NCI-H1417 treated with DMSO at 0.1 percent for 48 hours (cell line): ENCODE results near the gene TGM5.
"Not testable (repeated sequence)": the region's sequence is repeated elsewhere in the genome, so short reads cannot be mapped to it uniquely, and the experiment has no call there.

Source experiments
- DNase-seq: peaks from one replicate; lab custom pipeline; 2025; lab: John Stamatoyannopoulos, UW

TGM5 gene, protein sequence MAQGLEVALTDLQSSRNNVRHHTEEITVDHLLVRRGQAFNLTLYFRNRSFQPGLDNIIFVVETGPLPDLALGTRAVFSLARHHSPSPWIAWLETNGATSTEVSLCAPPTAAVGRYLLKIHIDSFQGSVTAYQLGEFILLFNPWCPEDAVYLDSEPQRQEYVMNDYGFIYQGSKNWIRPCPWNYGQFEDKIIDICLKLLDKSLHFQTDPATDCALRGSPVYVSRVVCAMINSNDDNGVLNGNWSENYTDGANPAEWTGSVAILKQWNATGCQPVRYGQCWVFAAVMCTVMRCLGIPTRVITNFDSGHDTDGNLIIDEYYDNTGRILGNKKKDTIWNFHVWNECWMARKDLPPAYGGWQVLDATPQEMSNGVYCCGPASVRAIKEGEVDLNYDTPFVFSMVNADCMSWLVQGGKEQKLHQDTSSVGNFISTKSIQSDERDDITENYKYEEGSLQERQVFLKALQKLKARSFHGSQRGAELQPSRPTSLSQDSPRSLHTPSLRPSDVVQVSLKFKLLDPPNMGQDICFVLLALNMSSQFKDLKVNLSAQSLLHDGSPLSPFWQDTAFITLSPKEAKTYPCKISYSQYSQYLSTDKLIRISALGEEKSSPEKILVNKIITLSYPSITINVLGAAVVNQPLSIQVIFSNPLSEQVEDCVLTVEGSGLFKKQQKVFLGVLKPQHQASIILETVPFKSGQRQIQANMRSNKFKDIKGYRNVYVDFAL

GRCh38 chr15:43266834-43267233 lies at the start of gene TGM5:
Gene TGM5 (minus strand): TSS chr15:43266928. CDS start chr15:43266849, 79 bp downstream.
- DNase-seq, result no peak

- no peak for DNase-seq
These were observed 47.4 kb upstream of the TGM5 start for GRCh38 chr15:43314171-43314570.

DNA sequence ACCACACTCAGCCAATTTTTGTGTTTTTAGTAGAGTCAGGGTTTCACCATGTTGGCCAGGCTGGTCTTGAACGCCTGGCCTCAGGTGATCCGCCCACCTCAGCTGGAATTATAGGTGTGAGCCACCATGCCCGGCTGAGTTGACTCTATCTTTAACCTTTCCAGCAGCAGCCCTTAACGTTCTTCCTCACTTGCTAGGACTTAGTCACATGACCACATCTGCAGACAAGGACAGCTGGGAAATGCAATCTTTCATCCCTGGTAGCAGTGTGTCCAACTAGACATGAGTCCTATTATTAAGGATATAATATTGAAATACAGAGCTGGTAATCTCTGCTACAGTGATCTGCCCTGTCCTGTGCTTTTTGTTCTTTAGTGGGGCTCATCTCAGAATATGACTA lies 45.6 kb upstream of the TGM5 start:
- no peak for DNase-seq

GRCh38 chr15:43302205-43302817 lies 35.6 kb upstream of the TGM5 start, which contains the start of gene TGM7:
Gene TGM7 (minus strand): TSS chr15:43302255.
- DNase-seq, result no peak

DNA sequence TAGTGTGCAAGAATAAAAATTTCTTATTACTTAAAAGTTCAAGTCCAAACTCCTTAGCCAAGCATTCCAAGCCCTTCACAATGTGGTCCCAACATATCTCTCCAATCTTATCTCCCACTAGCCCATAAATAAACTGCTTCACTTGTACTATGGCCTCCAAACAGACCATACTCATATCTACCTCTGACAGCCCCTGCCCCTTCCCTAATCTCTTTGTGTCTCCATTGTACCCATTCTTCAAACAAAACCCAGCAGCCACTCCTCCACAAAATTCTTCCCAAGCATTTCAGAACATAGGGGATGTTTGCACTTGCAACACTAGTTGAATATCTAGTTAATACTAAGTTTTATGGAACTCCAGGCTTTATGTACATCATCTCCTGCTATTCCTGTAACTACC lies 33.2 kb upstream of the TGM5 start:
- no peak for DNase-seq

DNA sequence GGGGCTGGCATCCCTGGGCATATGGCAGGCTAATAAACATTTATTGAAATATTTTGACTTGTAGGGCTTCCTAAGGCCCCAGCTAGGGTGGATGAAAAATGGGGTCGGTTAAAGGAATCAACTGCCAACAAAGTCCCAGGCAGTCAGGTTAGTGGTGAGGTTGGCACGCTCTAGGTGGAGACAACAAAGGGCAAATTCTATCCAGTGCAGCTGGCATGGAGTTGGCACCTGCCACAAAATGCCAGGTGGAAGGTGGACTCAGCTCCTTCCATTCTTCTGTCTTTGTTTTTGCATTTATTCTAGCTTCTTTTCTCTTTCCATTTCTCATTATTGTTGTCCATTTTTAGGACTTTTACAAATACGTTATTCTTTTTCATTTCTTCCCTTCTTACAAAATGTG lies 32.7 kb upstream of the TGM5 start:
- no peak for DNase-seq

DNA sequence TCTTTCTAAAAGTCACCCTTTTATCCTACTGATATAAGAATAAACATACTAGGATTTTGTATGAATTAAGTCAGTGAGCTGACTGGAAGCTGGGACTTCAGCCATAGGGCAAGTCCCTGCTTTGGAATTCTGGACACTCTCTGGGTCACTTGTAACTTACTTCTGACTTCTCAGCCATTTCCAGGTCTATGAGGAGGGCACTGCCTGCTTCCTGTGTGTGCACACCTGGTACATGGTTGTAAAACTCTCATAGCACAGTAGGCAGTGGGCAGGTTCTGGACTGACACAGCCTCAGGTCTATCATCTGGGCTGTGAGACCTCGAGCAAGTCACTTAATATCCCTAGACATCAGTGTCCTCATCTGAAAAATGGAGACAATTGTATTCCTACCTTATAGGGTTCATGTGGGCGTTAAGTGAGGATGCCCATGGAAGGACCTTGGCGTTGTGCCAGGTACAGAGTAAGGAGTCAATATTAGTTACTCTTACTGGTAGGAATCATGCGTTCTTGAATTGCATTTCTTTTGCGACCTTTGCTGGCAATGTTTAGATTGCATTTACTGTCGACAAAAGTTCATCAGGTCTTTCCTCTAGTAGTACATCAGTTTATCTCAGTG lies 27.5 kb upstream of the TGM5 start:
- no peak for DNase-seq

DNA sequence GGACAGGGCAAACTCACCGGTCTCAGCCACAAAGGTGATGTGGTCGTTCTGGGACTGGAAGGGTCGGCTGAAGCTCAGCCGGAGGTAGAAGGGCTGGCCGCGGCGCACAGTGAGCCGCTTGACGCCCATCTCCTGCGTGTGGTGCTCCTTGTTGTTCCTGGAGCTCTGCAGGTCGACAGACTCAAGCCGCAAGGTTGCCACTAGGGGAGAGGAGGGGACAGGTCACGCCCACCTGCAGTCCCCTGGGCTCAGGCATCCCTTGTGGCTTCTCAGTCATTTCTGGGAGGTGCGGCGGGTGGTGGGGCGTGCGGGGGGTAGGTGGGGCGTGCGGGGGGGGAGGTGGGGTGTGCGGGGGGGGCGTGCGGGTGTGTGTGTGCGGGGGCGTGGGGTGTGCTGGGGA lies 26.7 kb upstream of the TGM5 start:
- no peak for DNase-seq

DNA sequence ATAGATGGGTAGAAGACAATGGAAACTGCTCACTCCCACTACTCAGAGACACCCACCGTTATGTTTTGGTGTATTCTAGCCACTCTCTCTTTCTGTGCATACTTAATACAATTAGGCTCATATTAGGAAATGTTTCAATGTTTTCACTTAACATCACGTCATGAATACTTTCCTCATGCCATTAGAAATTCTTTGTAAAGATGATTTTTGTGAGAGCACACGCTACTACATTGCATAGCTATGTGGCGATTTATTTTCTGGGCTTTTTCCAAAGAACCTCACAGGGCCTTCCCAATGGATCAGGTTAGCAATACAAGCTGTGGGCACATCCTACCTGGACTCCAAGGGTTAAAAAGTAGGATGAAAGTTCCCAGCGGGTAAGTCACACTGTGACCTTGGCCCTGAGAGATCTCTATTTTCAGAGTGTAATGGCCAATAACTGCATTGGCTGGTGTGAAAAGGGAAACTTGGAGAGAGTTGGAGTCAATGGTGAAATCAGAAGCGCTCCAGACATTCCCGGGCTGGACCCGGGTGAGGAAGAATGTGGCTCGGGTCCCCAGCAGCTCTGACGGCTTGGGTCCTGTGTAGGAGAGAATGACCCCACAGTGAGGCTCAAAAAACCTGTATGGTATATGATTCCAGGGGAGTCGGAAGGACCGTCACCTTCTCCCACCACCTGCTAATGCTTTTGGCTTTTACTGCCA lies 25.8 kb upstream of the TGM5 start:
- no peak for DNase-seq

GRCh38 chr15:43289656-43290055 lies 22.9 kb upstream of the TGM5 start:
- DNase-seq, result not testable (repeated sequence)

- no peak for DNase-seq
These were observed 20.5 kb upstream of the TGM5 start for GRCh38 chr15:43287254-43287653.

DNA sequence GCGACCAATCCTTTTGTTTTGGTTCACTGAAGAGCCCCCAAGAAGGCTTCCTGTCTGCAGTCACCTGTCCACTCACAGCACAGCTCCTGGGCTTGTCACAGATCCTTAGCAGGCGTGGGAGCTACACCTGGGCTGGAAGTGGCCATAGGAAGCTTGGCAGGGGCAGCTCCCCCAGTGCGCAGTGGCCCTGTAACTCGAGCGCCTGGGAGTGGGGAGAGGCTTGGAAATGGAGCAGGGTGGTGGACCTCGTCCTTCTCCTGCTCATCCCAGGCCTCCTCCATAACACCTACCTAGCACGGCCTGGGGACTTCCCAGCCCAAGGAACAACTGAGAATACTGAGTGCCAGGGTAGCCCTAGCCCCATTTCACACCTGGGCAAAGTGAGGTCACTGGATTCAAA lies 19.3 kb upstream of the TGM5 start:
- DNase-seq, result no peak

DNA sequence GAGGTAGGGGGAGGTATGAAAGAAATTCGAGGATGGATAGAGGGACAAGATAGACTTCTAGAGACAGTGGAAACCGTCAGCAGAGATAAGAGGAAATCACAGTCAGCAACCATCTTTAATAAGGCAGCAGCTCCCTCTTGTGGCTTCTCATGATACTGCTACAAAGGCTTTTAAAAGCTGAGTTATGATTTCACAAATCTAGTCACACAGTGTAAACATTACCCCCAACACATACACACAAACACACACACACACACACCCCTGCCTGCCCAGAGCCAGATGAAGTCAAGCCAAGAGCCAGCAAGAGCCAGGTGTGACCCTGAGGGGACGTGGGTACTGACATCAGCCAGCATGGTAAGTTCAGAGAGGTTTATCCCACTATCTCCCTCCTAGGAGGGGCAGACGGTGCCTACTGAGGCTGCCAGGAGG lies 18.9 kb upstream of the TGM5 start:
- DNase-seq, result peak; percentile 3

DNA sequence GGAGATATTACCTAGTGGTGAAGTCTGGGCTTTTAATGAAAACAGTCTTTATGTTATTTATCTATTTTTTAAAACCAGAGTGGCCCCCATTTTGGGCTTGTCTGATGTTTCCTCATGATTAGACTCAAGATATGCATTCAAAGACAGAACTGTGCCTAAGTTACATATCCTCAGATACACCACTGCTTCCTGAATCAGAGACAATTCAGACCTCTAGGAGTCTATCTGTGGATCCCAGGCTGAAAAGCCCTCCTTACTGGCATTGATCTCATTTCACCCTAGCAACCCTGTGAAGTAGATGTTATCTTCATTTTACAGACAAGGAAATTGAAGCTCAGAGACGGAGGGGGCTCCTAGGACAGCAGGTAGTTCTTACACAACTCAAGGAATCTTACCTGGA lies 16.8 kb upstream of the TGM5 start:
- no peak for DNase-seq

- no peak for DNase-seq
These were observed 15.3 kb upstream of the TGM5 start for GRCh38 chr15:43281926-43282602.

- DNase-seq, result no peak
These were observed 14.3 kb upstream of the TGM5 start for GRCh38 chr15:43280996-43281395.

GRCh38 chr15:43279496-43279895 lies 12.8 kb upstream of the TGM5 start:
- DNase-seq, result no peak

- no peak for DNase-seq
These were observed 12.1 kb upstream of the TGM5 start for GRCh38 chr15:43278869-43279268.

GRCh38 chr15:43277901-43278300 lies 11.2 kb upstream of the TGM5 start:
- DNase-seq, result no peak

DNA sequence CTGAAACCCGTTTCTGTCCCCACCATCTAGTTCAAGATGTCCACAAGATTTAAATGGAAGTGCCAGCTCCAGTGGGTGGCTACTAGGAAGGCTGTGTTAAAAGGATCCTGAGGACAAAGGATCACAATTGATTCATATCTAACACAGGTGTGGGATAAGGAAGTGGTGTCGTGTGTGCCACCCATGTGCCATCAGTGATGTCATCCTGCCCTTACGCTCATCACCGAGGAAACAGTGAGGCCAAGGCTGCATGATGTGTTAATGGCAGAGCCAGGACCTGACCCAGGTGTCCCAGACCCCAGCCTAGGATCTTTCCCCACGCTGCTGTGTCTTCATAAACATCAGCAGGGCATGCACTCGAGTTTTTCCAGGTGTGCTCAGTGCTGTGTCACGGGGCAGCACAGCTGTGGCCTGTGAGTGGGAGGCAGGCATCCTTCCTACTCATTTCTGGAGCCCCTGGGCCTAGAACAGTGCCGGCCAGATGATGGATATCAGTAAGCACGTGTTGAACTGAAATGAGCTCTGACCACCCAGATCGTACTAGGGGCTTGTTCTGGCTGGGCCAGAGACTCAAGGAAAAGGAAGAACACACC lies 10.6 kb upstream of the TGM5 start:
- DNase-seq, result no peak
